Measurements from ENCODE around the gene SLC9A3. TPM values are rescaled to one million over a fixed set of nuclear protein-coding genes. Genes with fewer than 3 reads are reported as not detected.

SLC9A3 gene
- total and polyA plus RNA-seq, 2 of the 13 experiments (the other 11 are each of a cell fraction or from before 2014, with no cell fraction given), result 1.5 to 1.8 TPM

DNA sequence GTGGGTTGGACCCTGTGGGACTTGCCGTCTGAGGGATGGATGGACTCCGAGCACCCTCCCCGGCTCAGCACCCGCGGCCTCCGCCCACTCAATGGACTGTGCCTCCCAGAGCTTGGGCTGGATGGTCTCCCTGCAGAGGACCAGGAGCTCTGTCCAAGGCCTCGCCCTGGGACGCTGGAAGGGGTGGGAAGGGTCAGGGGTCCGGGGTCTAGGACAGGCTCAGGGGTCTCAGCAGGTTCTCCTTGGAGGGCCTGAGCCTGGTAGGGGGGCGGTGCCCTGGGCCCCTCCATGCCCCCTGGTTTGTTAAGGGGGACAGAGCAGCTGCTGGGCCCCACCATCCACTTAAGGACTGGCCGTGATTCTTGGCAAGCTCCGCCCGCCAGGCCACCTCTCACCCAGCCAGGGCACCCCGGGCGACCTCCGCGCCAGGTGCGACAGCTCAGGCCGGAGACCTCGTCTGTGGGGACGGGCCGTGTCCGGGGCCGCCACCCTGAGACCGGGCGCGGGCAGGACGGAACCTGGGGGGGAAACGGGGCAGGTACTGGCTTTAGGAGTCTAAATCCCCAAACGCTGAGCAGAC lies 52.1 kb downstream of the SLC9A3 start (continued):
- TF ChIP-seq THAP9 (CRISPR knock-in tag; IDR thresholded peaks at IDR 0.05; ENCODE audit: borderline replicate concordance) (peak; percentile 56; the same call in 1 of the 2 replicates), TERF1 (CRISPR knock-in tag; IDR thresholded peaks at IDR 0.05) (peak; percentile 41; the same call in 1 of the 2 replicates), ZNF704 (CRISPR knock-in tag; IDR thresholded peaks at IDR 0.05; ENCODE audit: borderline replicate concordance) (0 out of 2 replicates have a peak, but pooled peaks have one; percentile 7), RXRA (CRISPR knock-in tag; IDR thresholded peaks at IDR 0.05) (peak; percentile 63; the same call in 1 of the 2 replicates), BRD4 (CRISPR knock-in tag; IDR thresholded peaks at IDR 0.05) (peak; percentile 30; the same call in 1 of the 2 replicates), MIXL1 (CRISPR knock-in tag; IDR thresholded peaks at IDR 0.05) (no peak), KMT2A (CRISPR knock-in tag; IDR thresholded peaks at IDR 0.05) (0 out of 2 replicates have a peak, but pooled peaks have one; percentile 21), RAD51 (IDR thresholded peaks at IDR 0.05; ENCODE audit: borderline replicate concordance) (no peak), MTA3 (CRISPR knock-in tag; IDR thresholded peaks at IDR 0.05) (no peak), ZNF781 (CRISPR knock-in tag; IDR thresholded peaks at IDR 0.05; ENCODE audit: borderline replicate concordance, not compliant biosample characterization) (peak; percentile 7), ZFP90 (CRISPR knock-in tag; IDR thresholded peaks at IDR 0.05; ENCODE audit: borderline replicate concordance) (0 out of 2 replicates have a peak, but pooled peaks have one; percentile 82), ZFY (CRISPR knock-in tag; IDR thresholded peaks at IDR 0.05) (no peak), ZNF891 (CRISPR knock-in tag; IDR thresholded peaks at IDR 0.05) (peak; percentile 11; the same call in 1 of the 2 replicates), TCF12 (IDR thresholded peaks at IDR 0.05) (no peak), TCF12 (CRISPR knock-in tag; IDR thresholded peaks at IDR 0.05) (0 out of 2 replicates have a peak, but pooled peaks have one; percentile 8)
- TF ChIP-seq, protein P1, sequence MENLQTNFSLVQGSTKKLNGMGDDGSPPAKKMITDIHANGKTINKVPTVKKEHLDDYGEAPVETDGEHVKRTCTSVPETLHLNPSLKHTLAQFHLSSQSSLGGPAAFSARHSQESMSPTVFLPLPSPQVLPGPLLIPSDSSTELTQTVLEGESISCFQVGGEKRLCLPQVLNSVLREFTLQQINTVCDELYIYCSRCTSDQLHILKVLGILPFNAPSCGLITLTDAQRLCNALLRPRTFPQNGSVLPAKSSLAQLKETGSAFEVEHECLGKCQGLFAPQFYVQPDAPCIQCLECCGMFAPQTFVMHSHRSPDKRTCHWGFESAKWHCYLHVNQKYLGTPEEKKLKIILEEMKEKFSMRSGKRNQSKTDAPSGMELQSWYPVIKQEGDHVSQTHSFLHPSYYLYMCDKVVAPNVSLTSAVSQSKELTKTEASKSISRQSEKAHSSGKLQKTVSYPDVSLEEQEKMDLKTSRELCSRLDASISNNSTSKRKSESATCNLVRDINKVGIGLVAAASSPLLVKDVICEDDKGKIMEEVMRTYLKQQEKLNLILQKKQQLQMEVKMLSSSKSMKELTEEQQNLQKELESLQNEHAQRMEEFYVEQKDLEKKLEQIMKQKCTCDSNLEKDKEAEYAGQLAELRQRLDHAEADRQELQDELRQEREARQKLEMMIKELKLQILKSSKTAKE (CRISPR knock-in tag; IDR thresholded peaks at IDR 0.05; ENCODE audit: borderline replicate concordance), result no peak
- TF ChIP-seq, protein P2, sequence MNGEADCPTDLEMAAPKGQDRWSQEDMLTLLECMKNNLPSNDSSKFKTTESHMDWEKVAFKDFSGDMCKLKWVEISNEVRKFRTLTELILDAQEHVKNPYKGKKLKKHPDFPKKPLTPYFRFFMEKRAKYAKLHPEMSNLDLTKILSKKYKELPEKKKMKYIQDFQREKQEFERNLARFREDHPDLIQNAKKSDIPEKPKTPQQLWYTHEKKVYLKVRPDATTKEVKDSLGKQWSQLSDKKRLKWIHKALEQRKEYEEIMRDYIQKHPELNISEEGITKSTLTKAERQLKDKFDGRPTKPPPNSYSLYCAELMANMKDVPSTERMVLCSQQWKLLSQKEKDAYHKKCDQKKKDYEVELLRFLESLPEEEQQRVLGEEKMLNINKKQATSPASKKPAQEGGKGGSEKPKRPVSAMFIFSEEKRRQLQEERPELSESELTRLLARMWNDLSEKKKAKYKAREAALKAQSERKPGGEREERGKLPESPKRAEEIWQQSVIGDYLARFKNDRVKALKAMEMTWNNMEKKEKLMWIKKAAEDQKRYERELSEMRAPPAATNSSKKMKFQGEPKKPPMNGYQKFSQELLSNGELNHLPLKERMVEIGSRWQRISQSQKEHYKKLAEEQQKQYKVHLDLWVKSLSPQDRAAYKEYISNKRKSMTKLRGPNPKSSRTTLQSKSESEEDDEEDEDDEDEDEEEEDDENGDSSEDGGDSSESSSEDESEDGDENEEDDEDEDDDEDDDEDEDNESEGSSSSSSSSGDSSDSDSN (CRISPR knock-in tag; IDR thresholded peaks at IDR 0.05), result peak; percentile 66
- TF ChIP-seq, protein P3, sequence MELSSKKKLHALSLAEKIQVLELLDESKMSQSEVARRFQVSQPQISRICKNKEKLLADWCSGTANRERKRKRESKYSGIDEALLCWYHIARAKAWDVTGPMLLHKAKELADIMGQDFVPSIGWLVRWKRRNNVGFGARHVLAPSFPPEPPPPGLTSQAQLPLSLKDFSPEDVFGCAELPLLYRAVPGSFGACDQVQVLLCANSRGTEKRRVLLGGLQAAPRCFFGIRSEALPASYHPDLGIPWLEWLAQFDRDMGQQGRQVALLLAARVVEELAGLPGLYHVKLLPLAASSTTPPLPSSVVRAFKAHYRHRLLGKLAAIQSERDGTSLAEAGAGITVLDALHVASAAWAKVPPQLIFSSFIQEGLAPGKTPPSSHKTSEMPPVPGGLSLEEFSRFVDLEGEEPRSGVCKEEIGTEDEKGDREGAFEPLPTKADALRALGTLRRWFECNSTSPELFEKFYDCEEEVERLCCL (CRISPR knock-in tag; IDR thresholded peaks at IDR 0.05; ENCODE audit: borderline replicate concordance), result peak; percentile 43; the same call in 1 of the 2 replicates

Data from HepG2 (cell line).